Measurements from ENCODE around the gene CRYZ.
"Not testable (repeated sequence)": the region's sequence is repeated elsewhere in the genome, so short reads cannot be mapped to it uniquely, and the experiment has no call there.

CRYZ gene

DNA sequence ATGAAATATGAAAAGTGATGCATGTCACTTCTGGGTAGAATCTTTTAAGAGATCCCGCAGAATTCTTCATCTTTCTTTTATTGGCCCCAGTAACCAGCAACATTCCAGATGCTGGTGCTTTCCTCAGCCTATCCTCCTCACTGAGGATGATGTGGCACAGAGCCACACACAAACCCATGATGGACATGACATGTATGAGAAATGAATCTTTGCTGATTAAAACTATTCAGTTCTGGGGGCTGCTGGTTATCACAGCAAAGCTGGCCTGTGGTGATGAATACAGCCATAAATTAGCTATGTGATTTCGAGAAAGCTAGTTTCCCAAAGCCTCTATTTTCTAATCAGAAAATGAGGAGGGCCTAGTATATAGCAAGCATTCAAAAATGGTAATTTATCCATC, 51.0 kb downstream of the CRYZ start:
- DNase-seq (ENCODE audit: low read depth in 2 of 2, low spot score in 1 of 2): no peak

DNA sequence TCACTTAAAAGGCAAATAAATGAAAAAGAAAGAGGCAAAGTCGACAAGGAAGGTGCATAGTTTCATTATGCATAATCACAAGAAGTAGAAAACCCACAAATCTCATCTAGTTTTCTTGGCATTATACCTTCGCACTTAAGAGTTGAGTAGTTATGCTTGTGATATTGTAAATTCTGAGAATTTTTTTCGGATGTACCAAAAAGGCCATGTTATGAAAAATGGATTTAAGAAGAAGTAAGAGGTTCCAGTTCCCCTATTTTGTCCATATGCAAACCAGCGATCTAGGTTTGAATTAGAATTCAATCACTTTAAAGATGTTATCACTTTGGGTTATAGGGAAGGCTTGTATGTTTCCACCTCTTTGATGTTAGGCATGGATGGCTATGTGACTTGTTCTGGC, 51.4 kb downstream of the CRYZ start:
- DNase-seq (ENCODE audit: low read depth in 2 of 2, low spot score in 1 of 2): no peak

DNA sequence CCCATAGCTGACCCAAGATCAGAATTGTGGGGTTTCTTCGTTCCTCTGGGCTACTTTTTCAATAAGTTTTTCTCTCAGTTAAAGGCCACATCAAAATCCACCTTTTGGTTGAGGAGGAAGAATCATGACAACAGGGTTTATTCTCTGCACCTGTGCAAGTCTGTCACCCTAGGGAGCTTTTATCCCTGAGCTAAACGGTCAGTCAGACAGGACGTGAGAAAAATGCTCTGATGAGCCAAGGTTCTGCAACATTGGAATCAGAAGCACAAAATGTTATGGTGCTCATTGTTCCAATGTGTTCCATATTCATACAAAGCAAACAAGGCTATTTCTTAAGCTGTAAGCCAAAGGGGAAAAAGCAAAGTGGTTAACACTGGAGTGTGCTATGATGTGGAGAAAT, 51.8 kb downstream of the CRYZ start:
- no peak for DNase-seq (ENCODE audit: low read depth in 2 of 2, low spot score in 1 of 2)

DNA sequence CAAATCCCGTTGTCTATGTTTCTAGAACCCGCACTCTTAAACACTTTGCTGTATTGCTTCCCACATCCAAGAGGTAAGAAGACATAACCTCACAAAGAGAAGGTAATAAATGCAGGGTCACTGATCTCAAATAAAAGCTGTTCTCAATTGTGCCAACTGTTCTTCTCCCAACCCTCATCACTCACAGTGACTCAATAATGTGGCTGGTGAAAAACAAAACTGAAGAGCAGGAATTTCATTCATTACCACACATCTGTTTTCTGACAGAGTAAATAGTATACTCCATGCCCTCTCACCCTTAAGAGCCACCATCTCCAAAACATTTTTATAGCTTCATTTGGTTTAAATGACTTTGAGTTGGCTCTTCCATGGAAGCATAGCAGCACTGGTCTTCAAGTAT, 53.0 kb downstream of the CRYZ start:
- no peak for DNase-seq (ENCODE audit: low read depth in 2 of 2, low spot score in 1 of 2)

DNA sequence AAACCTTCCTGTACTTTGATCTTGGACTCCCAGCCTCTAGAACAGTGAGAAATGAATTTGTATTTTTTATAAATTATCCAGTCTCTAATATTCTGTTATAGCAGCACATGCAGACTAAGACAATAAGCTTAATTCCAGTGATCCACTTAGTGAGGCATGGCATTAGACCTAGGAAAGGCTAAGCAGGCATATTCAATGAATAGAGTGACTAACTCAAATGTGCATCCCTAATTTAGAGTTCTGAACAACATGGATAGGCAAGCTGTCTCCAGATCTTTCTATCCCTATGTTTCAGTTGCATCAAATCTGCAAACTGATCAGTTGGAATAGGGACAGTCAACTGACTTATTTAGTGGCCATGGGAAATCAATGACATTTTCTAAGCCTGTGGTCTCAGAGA, 54.9 kb downstream of the CRYZ start:
- DNase-seq (ENCODE audit: low read depth in 2 of 2, low spot score in 1 of 2): no peak

DNA sequence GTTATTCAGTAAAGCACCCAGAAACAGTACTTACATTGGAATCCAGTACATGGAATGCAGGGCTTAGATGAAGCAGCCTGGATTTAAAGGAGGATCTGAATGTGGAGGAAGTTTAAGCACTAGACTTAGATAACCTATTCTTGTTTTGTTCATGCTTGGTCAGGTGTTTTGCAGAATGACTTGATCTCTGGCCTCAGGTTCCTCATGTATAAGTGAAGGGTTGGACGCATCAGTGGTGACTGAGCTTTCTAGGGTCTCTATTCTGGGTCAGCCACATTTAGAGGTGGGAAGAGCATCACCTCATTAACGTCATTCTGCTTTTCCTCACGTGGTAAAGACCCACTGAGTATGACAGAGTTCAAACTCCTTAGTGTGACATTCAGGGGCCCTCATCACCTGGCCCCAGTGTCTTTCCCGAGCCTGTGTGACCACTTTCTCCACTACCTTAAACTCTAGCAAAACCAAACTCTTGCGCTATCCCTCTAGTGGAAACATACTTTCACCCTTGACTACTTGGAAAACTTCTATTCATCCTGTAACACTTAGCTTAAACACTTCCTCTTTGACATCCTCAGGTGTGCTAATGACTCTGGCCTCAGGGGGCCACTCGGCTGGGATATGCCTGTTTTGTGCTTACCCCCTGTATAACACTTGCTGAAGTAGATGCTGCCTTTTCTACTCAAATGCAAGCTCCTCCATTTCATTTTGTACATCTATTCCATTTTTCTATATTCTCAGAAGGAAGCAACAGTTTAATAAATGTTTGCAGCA, 58.4 kb downstream of the CRYZ start:
- no peak for DNase-seq (ENCODE audit: low read depth in 2 of 2, low spot score in 1 of 2)

DNA sequence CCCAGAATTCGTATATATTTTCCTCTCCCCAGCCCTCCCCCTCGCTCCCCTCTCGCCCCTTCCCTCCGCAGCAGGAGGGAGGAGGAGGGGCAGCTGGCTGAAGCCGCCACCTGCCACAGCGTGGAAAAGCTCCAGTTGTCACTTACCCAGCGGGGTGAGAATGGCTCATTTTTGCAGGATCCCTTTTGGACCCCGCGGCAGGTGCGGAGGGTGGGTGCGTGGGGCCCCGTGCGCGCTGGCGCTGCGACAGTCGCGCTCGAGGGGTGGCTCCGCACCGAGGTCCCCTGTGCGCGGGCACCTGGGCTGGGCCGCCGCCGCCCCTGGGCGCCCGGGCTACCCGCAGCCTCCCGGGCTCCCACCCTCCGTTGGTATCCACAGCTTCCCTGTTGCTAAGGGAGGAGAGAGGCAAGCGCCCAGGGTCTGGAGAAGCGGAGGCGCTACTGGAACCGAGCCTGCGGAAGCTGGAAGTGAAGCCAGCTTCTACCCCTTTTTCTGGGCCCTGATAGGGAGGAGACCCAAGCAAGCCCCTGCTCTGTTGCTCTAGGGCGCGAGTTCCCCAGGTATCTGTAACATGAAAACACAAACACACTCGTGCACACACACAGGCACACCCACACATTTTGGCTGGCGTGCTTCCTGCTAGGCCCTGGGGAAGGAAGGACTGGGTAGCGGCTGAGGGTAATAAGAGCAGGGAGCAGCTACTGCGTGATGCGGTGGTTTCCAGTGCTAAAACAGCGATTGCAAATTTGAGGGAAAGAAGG, 59.3 kb downstream of the CRYZ start, which contains the start of gene ERICH3:
Gene ERICH3, minus strand, starts transcription at position 442 of the 761 bp plus-strand sequence. Its CDS starts 273 bp downstream, at position 169.
- no peak for DNase-seq (ENCODE audit: low read depth in 2 of 2, low spot score in 1 of 2)

DNA sequence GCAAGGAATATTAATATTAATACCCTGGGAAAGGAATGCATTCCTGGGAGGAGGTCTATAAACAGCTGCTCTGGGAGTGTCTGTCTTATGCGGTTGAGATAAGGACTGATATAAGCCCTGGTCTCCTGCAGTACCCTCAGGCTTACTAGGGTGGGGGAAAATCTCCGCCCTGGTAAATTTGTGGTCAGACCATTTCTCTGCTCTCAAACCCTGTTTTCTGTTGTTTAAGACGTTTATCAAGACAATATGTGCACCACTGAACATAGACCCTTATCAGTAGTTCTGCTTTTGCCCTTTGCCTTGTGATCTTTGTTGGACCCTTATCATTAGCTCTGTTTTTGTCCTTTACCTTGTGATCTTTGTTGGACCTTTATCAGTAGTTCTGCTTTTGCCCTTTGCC, 62.0 kb downstream of the CRYZ start:
- DNase-seq (ENCODE audit: low read depth in 2 of 2, low spot score in 1 of 2): not testable (repeated sequence)
